Caco-2 (cell line): ENCODE data around the gene NOD2. TPM values are rescaled to one million over a fixed set of nuclear protein-coding genes. Genes with fewer than 3 reads are reported as not detected.

Experiments used
- BruUV-seq: library from RNA; stranded (reverse); fragments of 400-500 nt; replicated peaks from 2 replicates; lab custom pipeline; 2021; lab: Mats Ljungman, UMichigan
- CTCF ChIA-PET: fragments of 300-600 bp; sonication (Branson Sonifier 250); formaldehyde crosslinking; loops from one replicate; lab custom pipeline; 2022; ENCODE audit warnings: antibody characterized with exemption; lab: Charles Lee
- POLR2A ChIA-PET: fragments of 300-600 bp; sonication (Branson Sonifier 250); formaldehyde crosslinking; loops from one replicate; lab custom pipeline; 2022; ENCODE audit warnings: antibody characterized with exemption; lab: Charles Lee
- DNase-seq, 2 experiments: peaks; one replicate each; pipeline versions ENCODE4 v3.0.0 to v3.0.0-alpha.2; 2020 to 2022
- H3K27me3 ChIP-seq: replicated peaks from 2 replicates; pipeline ENCODE4 v1.6.0; 2011; ENCODE audit warnings: low read length; ENCODE audit not compliant: control insufficient read depth, insufficient read depth
- H3K36me3 ChIP-seq: 2 replicates; pipeline ENCODE4 v1.5.1; 2011; ENCODE audit warnings: low read length; ENCODE audit not compliant: control insufficient read depth, insufficient read depth
- H3K4me1 ChIP-seq: fragments of 250-450 bp; sonication (Bioruptor Pico); 2 replicates; pipeline ENCODE4 v1.5.1; 2020; ENCODE audit warnings: mild to moderate bottlenecking
- H3K4me3 ChIP-seq: 2 replicates; pipeline ENCODE4 v1.5.1; 2011; ENCODE audit warnings: low read depth, mild to moderate bottlenecking, control low read depth, low read length
- H3K9me3 ChIP-seq: fragments of 250-450 bp; sonication (Bioruptor Pico); 2 replicates; pipeline ENCODE4 v1.5.1; 2020; ENCODE audit warnings: mild to moderate bottlenecking, moderate library complexity
- H3K27ac Mint-ChIP-seq: one replicate; pipeline ENCODE4 v1.8.0; 2022; ENCODE audit warnings: mixed read lengths; ENCODE audit not compliant: unreplicated experiment
- H3K27me3 Mint-ChIP-seq: one replicate; pipeline ENCODE4 v1.8.0; 2022; ENCODE audit warnings: mixed read lengths; ENCODE audit not compliant: insufficient read depth, unreplicated experiment
- H3K36me3 Mint-ChIP-seq: one replicate; pipeline ENCODE4 v1.8.0; 2022; ENCODE audit warnings: mild to moderate bottlenecking, mixed read lengths; ENCODE audit not compliant: insufficient read depth, unreplicated experiment
- H3K4me1 Mint-ChIP-seq: one replicate; pipeline ENCODE4 v1.8.0; 2022; ENCODE audit warnings: low read depth, mixed read lengths; ENCODE audit not compliant: unreplicated experiment
- H3K4me3 Mint-ChIP-seq: one replicate; pipeline ENCODE4 v1.8.0; 2022; ENCODE audit warnings: mild to moderate bottlenecking, moderate library complexity, mixed read lengths; ENCODE audit not compliant: unreplicated experiment
- H3K9me3 Mint-ChIP-seq: one replicate; pipeline ENCODE4 v1.8.0; 2022; ENCODE audit warnings: mixed read lengths; ENCODE audit not compliant: unreplicated experiment
- intact Hi-C: fragments of 100-400 bp; cut with micrococcal nuclease; formaldehyde crosslinking; loops from one replicate; pipeline ENCODE4 v1.10.0; 2022; ENCODE audit not compliant: unreplicated experiment
- total RNA-seq: library from RNA; stranded (reverse); gene quantifications from 2 replicates; pipeline ENCODE4 v1.2.3, GENCODE V29; 2022
- TF ChIP-seq, protein P1 (sequence below), 2 experiments: fragments of 200-600 bp in 1 of 2; IDR thresholded peaks; 1 replicate in 1 of 2; 2 replicates in 1 of 2; pipeline versions ENCODE4 v1.5.1 to v1.8.0; 2011 to 2022; ENCODE audit warnings: antibody characterized with exemption in 1 of 2, control low read depth in 1 of 2, inconsistent platforms in 1 of 2, low read depth in 1 of 2, low read length in 1 of 2, mild to moderate bottlenecking in 1 of 2, moderate library complexity in 1 of 2; ENCODE audit not compliant: insufficient read depth in 1 of 2, severe bottlenecking in 1 of 2, unreplicated experiment in 1 of 2

NOD2 gene
- total RNA-seq, 1 experiment from 2014 or later, result 0.23 TPM

DNA sequence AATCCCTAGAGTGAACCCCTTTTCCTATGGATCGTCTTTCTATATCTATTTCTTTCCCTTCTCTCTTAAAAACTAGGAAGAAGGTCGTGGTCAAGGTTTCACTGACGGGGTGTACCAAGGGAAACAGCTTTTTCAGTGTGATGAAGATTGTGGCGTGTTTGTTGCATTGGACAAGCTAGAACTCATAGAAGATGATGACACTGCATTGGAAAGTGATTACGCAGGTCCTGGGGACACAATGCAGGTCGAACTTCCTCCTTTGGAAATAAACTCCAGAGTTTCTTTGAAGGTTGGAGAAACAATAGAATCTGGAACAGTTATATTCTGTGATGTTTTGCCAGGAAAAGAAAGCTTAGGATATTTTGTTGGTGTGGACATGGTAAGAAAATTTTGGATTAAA is 58.1 kb downstream of the NOD2 start:
- Histone ChIP-seq H3K36me3 (no peaks in the 10 kb centered on the region), H3K9me3 (no peaks in the 10 kb centered on the region), H3K4me1 (no peaks in the 10 kb centered on the region), H3K4me3 (no peak overlapping the region), H3K27me3 (no peaks in the 10 kb centered on the region)
- H3K4me3 Mint-ChIP-seq, result no peak overlapping the region
- no peaks in the 10 kb centered on the region for H3K27me3 Mint-ChIP-seq
- H3K4me1 Mint-ChIP-seq, result no peaks in the 10 kb centered on the region
- H3K9me3 Mint-ChIP-seq, result no peaks in the 10 kb centered on the region
- no TSS peak for BruUV-seq
- no peak for DNase-seq
- no peak overlapping the region for H3K27ac Mint-ChIP-seq
- TF ChIP-seq, protein P1, sequence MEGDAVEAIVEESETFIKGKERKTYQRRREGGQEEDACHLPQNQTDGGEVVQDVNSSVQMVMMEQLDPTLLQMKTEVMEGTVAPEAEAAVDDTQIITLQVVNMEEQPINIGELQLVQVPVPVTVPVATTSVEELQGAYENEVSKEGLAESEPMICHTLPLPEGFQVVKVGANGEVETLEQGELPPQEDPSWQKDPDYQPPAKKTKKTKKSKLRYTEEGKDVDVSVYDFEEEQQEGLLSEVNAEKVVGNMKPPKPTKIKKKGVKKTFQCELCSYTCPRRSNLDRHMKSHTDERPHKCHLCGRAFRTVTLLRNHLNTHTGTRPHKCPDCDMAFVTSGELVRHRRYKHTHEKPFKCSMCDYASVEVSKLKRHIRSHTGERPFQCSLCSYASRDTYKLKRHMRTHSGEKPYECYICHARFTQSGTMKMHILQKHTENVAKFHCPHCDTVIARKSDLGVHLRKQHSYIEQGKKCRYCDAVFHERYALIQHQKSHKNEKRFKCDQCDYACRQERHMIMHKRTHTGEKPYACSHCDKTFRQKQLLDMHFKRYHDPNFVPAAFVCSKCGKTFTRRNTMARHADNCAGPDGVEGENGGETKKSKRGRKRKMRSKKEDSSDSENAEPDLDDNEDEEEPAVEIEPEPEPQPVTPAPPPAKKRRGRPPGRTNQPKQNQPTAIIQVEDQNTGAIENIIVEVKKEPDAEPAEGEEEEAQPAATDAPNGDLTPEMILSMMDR (IDR thresholded peaks at IDR 0.05; ENCODE audit: insufficient read depth in 1 of 2, low read depth in 1 of 2, low read length in 1 of 2, severe bottlenecking in 1 of 2, unreplicated experiment in 1 of 2), result no peak
- peaks cover 6% of the 10 kb centered on the region for H3K36me3 Mint-ChIP-seq
- intact Hi-C loops, result no loop called here
- CTCF ChIA-PET, result interaction anchor here (1.3 to 2.7 kb wide), 3 partner anchors 55 to 86 kb away, joined by 3 to 13 read pairs (median 3); no protein-coding TSS in a partner anchor
- POLR2A ChIA-PET, result no interaction called here

DNA sequence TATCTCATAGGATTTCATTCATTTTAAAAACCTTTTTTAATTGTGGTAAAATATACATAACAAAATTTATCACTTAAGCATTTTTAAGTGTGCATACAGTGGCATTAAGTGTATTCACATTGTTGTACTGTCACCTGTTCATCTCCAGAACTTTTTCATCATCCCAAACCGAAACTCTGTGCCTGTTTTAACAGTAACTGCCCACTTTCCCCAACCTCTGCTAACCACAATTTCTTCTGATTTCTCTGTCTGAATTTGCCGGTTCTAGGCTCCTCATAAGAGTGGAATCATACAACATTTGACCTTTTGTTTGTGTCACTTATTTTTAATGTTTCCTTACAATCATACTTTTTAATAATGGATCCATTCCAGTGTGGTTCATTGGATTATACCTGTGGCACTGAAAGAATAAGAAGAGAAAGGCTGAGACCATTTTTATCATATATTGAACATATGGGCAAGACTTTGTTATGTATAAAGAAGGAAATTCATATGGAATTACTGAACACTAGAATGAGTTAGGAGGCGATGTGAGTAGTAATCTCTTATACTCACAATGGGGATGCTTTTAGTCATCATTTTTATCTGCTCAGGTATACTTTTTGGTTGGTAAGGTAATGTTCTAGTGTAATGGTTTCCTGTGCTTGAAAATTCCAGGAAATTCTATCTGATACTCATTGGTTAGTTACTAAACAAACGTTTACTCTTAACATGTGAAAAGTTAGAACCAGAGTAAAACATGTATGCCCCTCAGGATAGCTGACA is 59.2 kb downstream of the NOD2 start:
- H3K9me3 ChIP-seq, result no peaks in the 10 kb centered on the region
- Mint-ChIP-seq H3K27me3 (no peaks in the 10 kb centered on the region), H3K4me1 (no peaks in the 10 kb centered on the region), H3K9me3 (no peaks in the 10 kb centered on the region), H3K27ac (no peak overlapping the region), H3K36me3 (peaks cover 6% of the 10 kb centered on the region), H3K4me3 (no peak overlapping the region)
- no peak overlapping the region for H3K4me3 ChIP-seq
- H3K36me3 ChIP-seq, result no peaks in the 10 kb centered on the region
- no peaks in the 10 kb centered on the region for H3K27me3 ChIP-seq
- CTCF ChIA-PET, result interaction anchor here (2.7 kb wide), 1 partner anchor 54 kb away, joined by 13 read pairs; no protein-coding TSS in a partner anchor
- intact Hi-C loops, result no loop called here
- no peak for DNase-seq
- TF ChIP-seq, protein P1 (IDR thresholded peaks at IDR 0.05; ENCODE audit: insufficient read depth in 1 of 2, low read depth in 1 of 2, low read length in 1 of 2, severe bottlenecking in 1 of 2, unreplicated experiment in 1 of 2), result no peak
- no TSS peak for BruUV-seq
- no peaks in the 10 kb centered on the region for H3K4me1 ChIP-seq
- POLR2A ChIA-PET, result no interaction called here

DNA sequence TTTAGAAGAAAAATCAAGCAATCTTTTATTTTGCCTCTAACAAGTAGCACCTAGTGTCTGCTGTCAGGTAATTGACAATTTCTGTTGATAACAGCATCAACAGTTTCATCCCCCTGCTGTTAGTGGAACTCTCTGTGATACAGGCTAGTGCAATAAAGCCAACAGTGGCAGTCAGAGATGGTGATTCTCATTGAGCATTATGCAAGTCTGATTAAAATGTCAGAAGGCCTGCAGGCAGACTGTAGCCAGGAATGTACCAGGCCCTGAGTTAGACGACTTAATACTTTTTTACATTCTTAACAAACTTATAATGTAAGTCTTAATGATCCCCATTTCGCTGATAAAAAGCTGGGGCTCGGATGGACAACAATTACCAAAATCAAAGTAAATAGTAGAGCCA is 63.1 kb downstream of the NOD2 start:
- no peaks in the 10 kb centered on the region for H3K9me3 ChIP-seq
- H3K27me3 Mint-ChIP-seq, result no peaks in the 10 kb centered on the region
- no TSS peak for BruUV-seq
- no peak overlapping the region for H3K27ac Mint-ChIP-seq
- no peak overlapping the region for H3K4me3 Mint-ChIP-seq
- no peak for DNase-seq
- no peak overlapping the region for H3K4me3 ChIP-seq
- H3K36me3 ChIP-seq, result no peaks in the 10 kb centered on the region
- intact Hi-C loops, result no loop called here
- no peaks in the 10 kb centered on the region for H3K4me1 ChIP-seq
- H3K36me3 Mint-ChIP-seq, result peaks cover 6% of the 10 kb centered on the region
- POLR2A ChIA-PET, result interaction anchor here (0.6 kb wide), 1 partner anchor 11 kb away, joined by 3 read pairs; no protein-coding TSS in a partner anchor
- no peaks in the 10 kb centered on the region for H3K27me3 ChIP-seq
- CTCF ChIA-PET, result no interaction called here
- TF ChIP-seq, protein P1 (IDR thresholded peaks at IDR 0.05; ENCODE audit: insufficient read depth in 1 of 2, low read depth in 1 of 2, low read length in 1 of 2, severe bottlenecking in 1 of 2, unreplicated experiment in 1 of 2), result no peak
- no peaks in the 10 kb centered on the region for H3K4me1 Mint-ChIP-seq
- no peaks in the 10 kb centered on the region for H3K9me3 Mint-ChIP-seq
